GM21447 (cell line): ENCODE results near the gene ARSI.

Experiments used
- ATAC-seq: cut with Tn5 transposase; IDR thresholded peaks from one replicate; pipeline ENCODE4 v1.9.1; 2021; ENCODE audit not compliant: unreplicated experiment

The ARSI gene

GRCh38 chr5:150271296-150271692 is 31.4 kb downstream of the ARSI start:
- no peak for ATAC-seq

DNA sequence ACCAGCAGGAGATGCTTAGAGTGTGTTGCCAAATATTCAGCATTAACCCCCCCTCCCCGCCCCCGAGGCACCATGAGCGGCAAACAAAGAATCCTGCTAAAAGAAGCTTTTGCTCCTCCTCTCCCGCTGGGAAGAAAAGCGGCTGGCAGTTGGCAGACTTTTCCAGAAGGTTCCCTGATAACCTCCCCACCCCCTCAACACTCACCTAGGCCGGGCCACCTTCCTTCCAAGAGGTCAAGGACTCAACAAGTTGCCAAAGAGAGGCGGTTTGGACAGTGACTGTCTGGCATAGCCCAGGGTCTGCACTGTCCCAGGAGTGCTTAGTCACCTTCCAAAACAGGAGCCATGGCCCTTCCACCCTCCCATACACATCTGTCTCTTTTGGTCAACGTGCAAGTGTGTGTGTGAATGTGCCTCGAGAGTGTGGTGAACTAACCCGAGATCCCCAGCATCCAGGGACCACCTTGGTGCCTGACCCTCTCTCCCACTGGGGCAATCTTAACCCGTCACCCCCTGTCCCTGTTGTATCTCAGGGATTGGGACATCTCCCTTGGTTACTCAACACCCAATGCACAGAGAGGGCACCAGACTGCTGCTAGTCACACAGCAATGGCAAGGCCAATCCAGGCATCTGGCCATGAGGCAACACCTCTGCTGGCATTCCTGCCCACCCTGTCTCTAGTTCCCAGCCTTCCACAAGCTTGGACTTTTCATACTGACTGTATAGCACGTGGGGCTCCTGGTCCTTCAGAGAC is 32.0 kb downstream of the ARSI start:
- ATAC-seq: no peak

GRCh38 chr5:150266871-150267291 is 35.8 kb downstream of the ARSI start:
- ATAC-seq: no peak

GRCh38 chr5:150265870-150266383 is 36.8 kb downstream of the ARSI start:
- no peak for ATAC-seq

- ATAC-seq: no peak
These were observed 37.8 kb downstream of the ARSI start for GRCh38 chr5:150264667-150265603.

DNA sequence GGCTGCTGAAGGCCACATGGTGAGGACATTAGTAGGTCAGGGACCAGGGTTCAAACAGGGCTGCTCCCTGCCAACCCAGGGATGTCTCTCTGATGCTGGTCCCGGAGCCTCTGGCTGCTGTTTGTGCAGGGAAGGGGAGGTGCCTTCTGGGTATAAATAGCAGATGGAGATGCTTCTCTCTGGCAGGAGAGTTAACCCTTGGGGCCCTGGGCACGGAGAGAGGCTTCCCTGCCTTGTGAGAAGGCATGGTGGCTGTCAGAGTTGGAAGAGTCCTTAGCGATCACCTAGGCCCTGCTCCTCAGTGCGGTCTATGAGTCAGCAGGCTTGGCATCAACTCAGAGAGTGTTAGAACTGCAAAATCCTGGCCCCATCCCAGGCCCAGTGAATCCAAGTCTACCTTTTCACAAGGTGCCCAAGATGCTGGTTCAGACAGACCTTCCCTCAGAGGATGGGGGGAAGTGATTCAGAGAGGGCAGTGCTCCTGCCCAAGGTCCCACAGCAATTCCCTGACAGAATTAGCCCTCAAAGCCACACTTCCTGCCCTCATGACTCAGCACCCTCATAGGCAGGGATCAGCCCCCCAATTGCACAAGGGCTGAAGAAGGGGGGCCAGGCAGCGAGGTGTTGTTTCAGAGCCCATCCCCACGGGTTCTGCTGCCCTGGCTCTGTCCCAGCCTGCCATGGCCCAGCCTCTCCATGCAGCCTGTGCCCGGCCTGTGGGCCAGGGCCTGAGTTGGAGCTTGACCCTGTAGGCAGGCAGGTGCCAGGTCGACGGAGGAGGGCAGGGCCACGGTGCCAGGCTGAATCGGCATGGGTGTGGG is 38.7 kb downstream of the ARSI start:
- ATAC-seq: no peak

- no peak for ATAC-seq
These were observed 39.3 kb downstream of the ARSI start for GRCh38 chr5:150263375-150263775.

DNA sequence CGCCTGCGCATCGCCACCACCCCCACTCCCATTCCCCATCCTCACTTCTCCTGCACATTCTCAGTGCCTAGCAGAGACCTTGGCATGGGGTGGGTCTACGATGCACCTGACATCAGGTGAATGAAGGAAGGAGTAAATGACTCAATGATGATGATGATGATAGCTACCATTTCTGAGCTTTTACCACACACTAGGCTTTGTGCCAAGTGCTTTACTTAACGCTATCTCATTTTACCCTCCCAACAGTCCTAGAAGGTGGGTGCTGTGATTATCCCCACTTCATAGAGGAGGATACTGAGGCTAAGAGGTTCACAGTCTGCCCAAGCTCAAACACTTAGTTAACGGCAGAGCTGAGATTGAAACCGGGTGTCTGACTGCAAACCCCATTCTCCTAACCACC is 40.2 kb downstream of the ARSI start:
- ATAC-seq: no peak

DNA sequence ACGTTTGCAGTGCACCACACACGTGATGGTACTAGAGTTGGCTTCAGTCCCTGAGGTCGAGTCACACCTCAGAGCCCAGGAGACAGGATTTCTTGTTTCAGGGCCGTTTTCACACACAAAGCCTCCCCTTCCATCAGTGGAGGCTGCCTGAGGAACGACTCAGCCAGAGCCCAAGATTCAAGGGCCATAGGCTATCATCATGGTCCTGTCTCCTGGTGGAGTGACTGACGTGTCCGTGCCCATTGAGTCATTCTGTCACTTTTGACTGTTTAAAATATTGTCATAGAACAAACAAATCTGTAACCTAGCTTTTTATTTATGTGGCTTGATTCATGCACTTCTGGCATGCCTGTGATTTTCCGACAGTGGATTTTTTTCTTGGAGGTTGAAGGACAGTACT is 41.5 kb downstream of the ARSI start:
- no peak for ATAC-seq

DNA sequence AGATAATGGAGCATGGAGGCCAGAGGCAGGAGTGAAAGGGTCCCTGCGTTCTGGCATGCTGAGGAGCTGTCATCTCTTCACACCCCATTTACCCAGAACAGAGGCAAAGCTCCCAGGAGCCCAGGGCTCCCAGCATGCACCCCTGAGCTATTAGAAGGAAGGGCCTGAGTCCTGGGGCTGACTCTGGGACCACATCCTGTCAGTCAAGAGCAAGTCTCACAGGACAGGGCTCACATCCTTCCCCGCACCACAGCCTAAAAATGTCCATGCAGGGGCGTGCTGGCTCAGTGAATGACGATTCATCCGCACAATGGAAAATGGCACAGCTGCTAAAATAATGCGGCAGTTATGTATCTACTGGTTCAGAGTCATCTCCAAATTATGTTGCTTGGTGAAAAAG is 44.6 kb downstream of the ARSI start:
- ATAC-seq: no peak

DNA sequence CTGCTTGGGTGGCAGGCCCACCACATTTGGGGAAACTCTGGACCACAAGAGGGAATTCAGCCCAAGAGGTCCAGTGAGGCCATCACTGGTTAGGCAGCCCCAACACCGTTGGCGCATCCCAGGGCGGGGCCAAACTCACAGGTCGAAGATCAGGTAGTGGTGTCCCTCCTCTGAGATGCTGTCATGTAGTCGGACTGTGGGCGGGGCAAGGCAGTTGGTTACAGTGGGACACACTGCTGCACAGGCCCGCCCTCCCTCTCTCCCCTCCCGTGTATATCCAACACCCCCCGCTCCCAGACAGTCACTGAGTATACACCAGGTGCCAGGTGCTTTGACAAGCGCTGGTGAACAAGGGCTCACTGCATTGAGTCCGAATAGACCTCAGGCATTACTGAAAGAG is 45.3 kb downstream of the ARSI start:
- ATAC-seq: no peak

DNA sequence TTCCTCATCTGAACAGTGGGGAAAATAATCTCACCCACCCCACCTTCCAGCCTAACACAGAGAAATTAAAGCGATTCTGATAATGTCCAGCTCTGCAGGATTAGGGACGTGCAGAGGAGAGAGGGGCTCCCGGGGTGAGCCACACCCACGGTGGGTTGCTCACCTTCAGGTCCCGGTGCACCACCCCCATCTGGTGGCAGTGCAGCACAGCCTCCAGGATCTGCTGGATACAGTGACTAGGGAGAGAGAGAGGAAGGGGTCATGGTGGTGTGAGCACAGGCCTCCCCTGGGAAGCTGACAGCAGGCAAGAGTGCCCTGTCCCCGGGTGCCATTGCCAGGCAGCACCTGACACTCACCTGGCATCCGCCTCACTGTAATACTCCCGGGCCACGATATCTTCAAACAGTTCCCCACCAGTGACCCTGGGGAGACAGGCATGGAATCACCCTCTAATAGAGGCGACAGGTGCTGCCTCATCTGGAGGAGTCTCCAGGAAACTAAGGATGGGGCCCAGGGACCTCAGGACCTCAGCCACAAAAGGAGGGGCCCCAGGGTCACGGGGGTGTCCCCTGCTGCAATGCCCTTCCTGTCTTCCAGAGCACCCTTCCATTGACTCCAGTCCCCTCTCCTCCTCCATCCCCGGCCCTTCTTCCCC is 46.2 kb downstream of the ARSI start:
- no peak for ATAC-seq

DNA sequence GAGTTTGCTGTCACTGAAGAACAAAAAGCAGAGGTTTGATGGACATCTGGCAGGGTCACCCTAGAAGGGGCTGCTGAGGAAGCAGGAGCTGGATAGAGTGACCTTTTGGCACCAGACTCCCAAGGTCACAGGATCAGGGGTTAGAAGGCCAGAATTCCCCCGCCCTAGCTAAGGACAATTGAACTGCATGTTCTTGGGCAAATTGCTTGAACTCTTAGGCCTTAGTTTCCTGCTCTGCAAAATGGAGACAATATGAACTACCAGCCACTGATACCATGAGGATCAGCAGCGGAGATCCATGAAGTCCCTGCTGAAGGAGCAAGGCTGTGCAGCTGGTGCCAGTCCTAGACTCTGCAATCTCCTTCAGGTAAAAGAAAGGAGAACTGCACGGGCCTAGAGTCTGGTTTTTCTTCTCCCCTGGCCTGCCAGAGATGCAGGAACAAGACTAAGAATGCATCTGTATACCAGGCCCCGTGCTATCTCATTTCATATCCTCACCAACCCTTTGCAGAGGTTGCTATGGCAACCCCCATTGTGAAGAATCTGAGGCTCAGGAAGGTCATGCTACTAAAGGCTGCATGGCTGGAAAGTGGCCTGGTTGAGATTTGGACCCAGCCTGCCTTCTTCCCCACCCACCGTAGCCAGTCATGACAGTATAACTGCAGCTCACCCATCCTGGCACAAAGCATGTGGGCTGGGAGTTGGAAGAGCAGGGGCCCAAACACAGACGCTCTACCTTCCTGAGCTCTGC is 46.9 kb downstream of the ARSI start:
- no peak for ATAC-seq

DNA sequence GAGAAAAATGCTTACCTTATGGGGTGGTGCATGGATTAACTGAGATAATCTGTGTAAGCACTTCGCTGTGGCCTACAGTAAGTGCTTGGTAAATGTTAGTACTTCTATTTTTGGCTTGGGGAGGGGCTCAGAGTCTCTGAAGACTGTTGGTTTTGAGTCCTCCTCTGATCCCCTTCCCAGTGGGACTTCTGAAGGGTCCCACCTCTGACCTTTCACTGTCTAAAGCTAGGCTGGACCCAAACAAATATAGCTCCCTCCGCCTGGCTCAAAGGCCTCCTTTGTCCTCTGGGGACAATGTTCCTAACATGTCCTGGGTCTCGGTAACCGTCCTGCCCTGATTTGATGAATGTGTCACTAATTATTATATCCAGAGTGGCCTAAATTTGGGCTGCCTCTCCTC is 47.9 kb downstream of the ARSI start:
- no peak for ATAC-seq

DNA sequence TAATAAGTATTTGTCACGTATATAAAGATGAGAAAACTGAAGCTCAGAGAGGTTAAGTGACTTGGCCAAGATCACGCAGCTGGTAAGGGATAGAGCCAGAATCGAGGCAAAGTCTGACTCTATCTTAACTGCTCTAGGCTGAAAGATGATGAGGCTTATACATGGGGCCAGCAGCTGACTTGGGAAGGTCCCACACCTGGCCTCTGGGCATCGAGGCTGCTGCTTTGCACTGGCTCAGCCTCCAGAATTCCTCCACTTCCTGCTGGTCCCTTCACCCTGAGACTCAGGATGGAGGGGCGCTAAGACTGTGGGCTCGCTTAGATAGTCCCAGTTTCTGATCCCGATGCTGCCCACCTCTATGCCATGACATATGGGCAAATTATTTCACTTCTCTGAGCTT is 48.3 kb downstream of the ARSI start:
- no peak for ATAC-seq

DNA sequence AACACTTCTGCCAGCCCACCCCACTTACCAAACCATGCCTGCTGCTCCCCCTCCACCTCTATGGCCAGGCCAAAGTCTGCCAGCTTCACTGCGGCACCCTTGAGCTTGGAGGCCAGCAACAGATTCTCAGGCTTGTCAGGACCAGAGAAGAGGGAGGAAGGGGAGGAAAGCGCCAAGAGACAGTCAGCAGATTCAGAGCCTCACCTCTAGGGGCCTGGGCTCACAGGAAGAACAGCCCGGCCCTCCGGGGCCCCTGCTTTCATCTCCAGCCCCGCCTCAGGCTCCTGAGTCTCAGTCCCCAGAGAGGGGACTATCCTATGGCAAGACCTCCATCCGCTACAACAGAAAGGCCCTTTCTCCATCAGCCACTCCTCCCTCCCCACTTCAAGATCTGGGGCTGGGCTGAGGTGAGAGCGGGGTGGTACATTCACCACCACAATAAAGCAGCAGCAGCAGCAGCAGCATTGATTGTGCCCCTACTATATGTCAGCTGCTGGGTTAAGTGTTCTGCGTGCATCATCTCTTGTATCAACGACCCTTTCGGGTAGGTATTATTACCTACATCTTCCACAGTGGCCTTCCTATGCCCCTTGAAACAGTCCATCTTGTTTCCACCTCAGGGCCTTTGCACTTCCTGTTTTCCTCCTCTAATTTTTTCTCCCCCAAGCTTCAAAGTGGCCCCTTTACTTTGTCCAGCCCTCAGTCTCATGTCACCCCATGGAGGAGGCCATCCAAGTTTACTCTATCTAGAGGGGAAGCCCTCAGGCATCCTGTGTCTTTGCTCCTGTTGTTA is 49.1 kb downstream of the ARSI start:
- no peak for ATAC-seq

DNA sequence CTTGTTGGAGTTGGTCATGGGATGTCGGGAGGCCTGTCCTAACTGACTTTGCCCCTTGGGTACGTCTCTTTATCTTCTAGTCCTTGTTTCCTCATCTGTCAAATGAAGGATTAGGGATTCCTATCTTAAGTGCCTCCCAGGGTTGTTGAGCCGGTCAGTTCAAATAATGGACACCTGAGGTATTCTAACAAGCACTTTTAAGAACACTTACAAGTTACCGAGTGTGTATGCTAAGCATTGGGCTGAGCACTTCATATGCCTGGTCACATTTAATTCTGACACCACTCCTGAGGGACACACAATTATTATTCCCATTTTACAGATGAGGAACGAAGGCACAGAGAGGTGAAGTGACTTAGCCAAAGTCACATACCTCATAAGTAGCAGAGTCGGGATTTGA is 50.2 kb downstream of the ARSI start:
- no peak for ATAC-seq

DNA sequence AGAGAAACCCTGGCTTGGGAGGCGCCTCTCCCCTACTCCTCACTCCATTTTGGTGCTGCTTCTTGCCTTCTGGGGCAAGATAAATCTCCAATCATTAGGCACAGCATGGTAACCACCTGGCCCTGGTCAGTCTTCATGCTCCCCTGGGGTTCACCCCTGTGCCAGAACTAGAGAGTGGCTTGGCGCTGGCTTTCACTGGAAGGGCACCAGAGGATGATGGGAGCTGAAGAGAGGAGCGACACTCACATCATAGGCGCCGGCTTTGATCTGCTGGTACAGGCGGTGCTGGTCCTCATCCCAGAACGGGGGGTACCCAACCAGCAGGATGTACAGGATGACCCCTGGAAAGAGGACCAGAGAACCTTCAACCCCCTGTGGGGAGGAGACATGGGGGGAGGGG is 51.2 kb downstream of the ARSI start:
- ATAC-seq: no peak

DNA sequence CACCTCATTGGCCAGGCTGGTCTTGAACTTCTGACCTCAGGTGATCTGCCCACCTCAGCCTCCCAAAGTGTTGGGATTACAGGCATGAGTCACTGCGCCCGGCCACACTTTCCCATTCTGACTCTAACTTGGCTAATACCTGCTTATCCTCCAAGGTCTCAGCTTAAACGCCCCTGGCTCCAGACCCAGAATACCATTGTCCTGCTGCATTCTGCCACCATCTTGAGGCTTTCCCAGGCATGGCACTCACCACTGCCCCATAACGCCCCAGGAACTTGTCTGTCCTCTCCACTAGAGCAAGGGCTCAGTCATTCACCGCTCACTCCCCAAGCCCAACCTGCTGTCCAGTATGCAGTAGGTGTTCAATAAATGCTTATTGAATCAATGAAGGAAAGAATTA is 53.0 kb downstream of the ARSI start:
- ATAC-seq: no peak
